Measurements from ENCODE around the gene TENM3.

Gene TENM3

GRCh38 chr4:182645511-182645910, 402.3 kb downstream of the TENM3 start:
- no peak for DNase-seq

GRCh38 chr4:182647646-182648300, 404.6 kb downstream of the TENM3 start:
- no peak for DNase-seq

- no peak for DNase-seq
Observed at GRCh38 chr4:182648766-182649165, 405.6 kb downstream of the TENM3 start.

GRCh38 chr4:182649698-182650477, 406.7 kb downstream of the TENM3 start:
- no peak for DNase-seq

GRCh38 chr4:182653596-182653995, 410.4 kb downstream of the TENM3 start:
- DNase-seq = no peak

GRCh38 chr4:182655340-182655739, 412.1 kb downstream of the TENM3 start:
- DNase-seq = peak; percentile 12 to 59

GRCh38 chr4:182662551-182662950, 419.3 kb downstream of the TENM3 start:
- DNase-seq = no peak

GRCh38 chr4:182671231-182671630, 428.0 kb downstream of the TENM3 start:
- DNase-seq = no peak

GRCh38 chr4:182671749-182672148, 428.5 kb downstream of the TENM3 start:
- no peak for DNase-seq

GRCh38 chr4:182678590-182678989, 435.4 kb downstream of the TENM3 start:
- DNase-seq = no peak

- DNase-seq = no peak
Observed at GRCh38 chr4:182679533-182679932, 436.3 kb downstream of the TENM3 start.

GRCh38 chr4:182680234-182680653, 437.0 kb downstream of the TENM3 start:
- DNase-seq = no peak

- DNase-seq = no peak
Observed at GRCh38 chr4:182683661-182684060, 440.5 kb downstream of the TENM3 start.

GRCh38 chr4:182684796-182685195, 441.6 kb downstream of the TENM3 start:
- no peak for DNase-seq

- no peak for DNase-seq
Observed at GRCh38 chr4:182688081-182688480, 444.9 kb downstream of the TENM3 start.

- no peak for DNase-seq
Observed at GRCh38 chr4:182694551-182694950, 451.3 kb downstream of the TENM3 start.

GRCh38 chr4:182695009-182695408, 451.8 kb downstream of the TENM3 start:
- DNase-seq = no peak

- DNase-seq = no peak
Observed at GRCh38 chr4:182695842-182696241, 452.6 kb downstream of the TENM3 start.

- DNase-seq = no peak
Observed at GRCh38 chr4:182697094-182697493, 453.9 kb downstream of the TENM3 start.

GRCh38 chr4:182698212-182698611, 455.0 kb downstream of the TENM3 start:
- no peak for DNase-seq

GRCh38 chr4:182699201-182699600, 456.0 kb downstream of the TENM3 start:
- DNase-seq = no peak

GRCh38 chr4:182699795-182700194, 456.6 kb downstream of the TENM3 start:
- no peak for DNase-seq

GRCh38 chr4:182700362-182701160, 457.4 kb downstream of the TENM3 start:
- DNase-seq = no peak

GRCh38 chr4:182704077-182704476, 460.9 kb downstream of the TENM3 start:
- no peak for DNase-seq
